ENCODE results near the gene GPR156.

- TF ChIP-seq CTCF (IDR thresholded peaks at IDR 0.05 in 2 of 3, conservative IDR thresholded peaks at IDR 0.05 in 1 of 3; ENCODE audit: borderline replicate concordance in 1 of 3, insufficient read depth in 1 of 3, low read depth in 2 of 3, low read length in 2 of 3) (no peak), EZH2phosphoT487 (IDR thresholded peaks at IDR 0.05; ENCODE audit: borderline replicate concordance) (no peak), CEBPB (IDR thresholded peaks at IDR 0.05; ENCODE audit: low read depth) (no peak), EZH2 (IDR thresholded peaks at IDR 0.05) (no peak), MAX (IDR thresholded peaks at IDR 0.05) (no peak), POLR2AphosphoS5 (IDR thresholded peaks at IDR 0.05; ENCODE audit: low read depth, low read length) (no peak), POLR2A (IDR thresholded peaks at IDR 0.05; ENCODE audit: borderline replicate concordance, extremely low read depth, insufficient read depth, insufficient read length) (no peak), FOSL1 (IDR thresholded peaks at IDR 0.05; ENCODE audit: low read depth) (no peak)
These were observed 453 bp upstream of the GPR156 start for GRCh38 chr3:120285508-120285841.
